HepG2 (cell line): Measurements from ENCODE around the gene OGFR. TPM values are rescaled to one million over a fixed set of nuclear protein-coding genes. Genes with fewer than 3 reads are reported as not detected.

ENCODE experiments used
- ARID3A ChIP-seq: IDR thresholded peaks from 2 replicates; pipeline ENCODE4 v1.6.1; 2012; ENCODE audit warnings: low read depth, low read length, improper control_type of control experiment
- ATF2 ChIP-seq: sonication (generic); formaldehyde crosslinking; IDR thresholded peaks from 2 replicates; pipeline ENCODE4 v1.4.0; 2020; ENCODE audit warnings: missing genetic modification reagents
- ETS1 ChIP-seq: sonication (generic); formaldehyde crosslinking; IDR thresholded peaks from 2 replicates; pipeline ENCODE4 v1.4.0; 2020; ENCODE audit warnings: missing genetic modification reagents
- GATAD2A ChIP-seq: IDR thresholded peaks from 2 replicates; pipeline ENCODE4 v1.6.1; 2016
- HNF1B ChIP-seq: sonication (generic); formaldehyde crosslinking; IDR thresholded peaks from 2 replicates; pipeline ENCODE4 v1.5.1; 2020; ENCODE audit warnings: mild to moderate bottlenecking, moderate library complexity, missing genetic modification reagents
- HNRNPUL1 ChIP-seq: fragments of 200-400 bp; formaldehyde crosslinking; IDR thresholded peaks from 2 replicates; pipeline ENCODE4 v1.6.1; 2017; ENCODE audit warnings: low read depth, mild to moderate bottlenecking, low read length, moderate library complexity
- HOXA7 ChIP-seq: sonication (generic); formaldehyde crosslinking; IDR thresholded peaks from 2 replicates; pipeline ENCODE4 v1.8.1; 2022; ENCODE audit warnings: mild to moderate bottlenecking, missing genetic modification reagents, moderate library complexity
- IRF9 ChIP-seq: sonication (generic); formaldehyde crosslinking; IDR thresholded peaks from 2 replicates; pipeline ENCODE4 v1.8.0; 2022; ENCODE audit warnings: missing genetic modification reagents, mild to moderate bottlenecking, borderline replicate concordance
- KLF12 ChIP-seq: sonication (generic); formaldehyde crosslinking; IDR thresholded peaks from 2 replicates; pipeline ENCODE4 v1.4.0; 2020; ENCODE audit warnings: missing genetic modification reagents, borderline replicate concordance
- KMT2A ChIP-seq: sonication (generic); formaldehyde crosslinking; IDR thresholded peaks from 2 replicates; pipeline ENCODE4 v1.4.0; 2020; ENCODE audit warnings: missing genetic modification reagents
- NFKB2 ChIP-seq: sonication (generic); formaldehyde crosslinking; IDR thresholded peaks from 2 replicates; pipeline ENCODE4 v1.4.0; 2020; ENCODE audit warnings: missing genetic modification reagents, borderline replicate concordance
- PAWR ChIP-seq: sonication (generic); formaldehyde crosslinking; IDR thresholded peaks from 2 replicates; pipeline ENCODE4 v1.4.0; 2020; ENCODE audit warnings: missing genetic modification reagents, mild to moderate bottlenecking, borderline replicate concordance
- SKIL ChIP-seq: sonication (generic); formaldehyde crosslinking; IDR thresholded peaks from 2 replicates; pipeline ENCODE4 v1.8.0; 2022; ENCODE audit warnings: missing genetic modification reagents, mild to moderate bottlenecking, moderate library complexity, borderline replicate concordance
- SOX6 ChIP-seq, 2 experiments: fragments of 450-650 bp in 1 of 2; sonication (generic) in 1 of 2; formaldehyde crosslinking in 1 of 2; IDR thresholded peaks; 2 replicates each; pipeline versions ENCODE4 v1.4.0 to v1.6.1; 2017 to 2020; ENCODE audit warnings: antibody characterized with exemption in 1 of 2, mild to moderate bottlenecking in 1 of 2, missing genetic modification reagents in 1 of 2
- ZNF362 ChIP-seq: sonication (generic); formaldehyde crosslinking; IDR thresholded peaks from 2 replicates; pipeline ENCODE4 v1.4.0; 2020; ENCODE audit warnings: missing genetic modification reagents, mild to moderate bottlenecking, borderline replicate concordance
- ZNF749 ChIP-seq: sonication (generic); formaldehyde crosslinking; IDR thresholded peaks from 2 replicates; pipeline ENCODE4 v1.8.0; 2022; ENCODE audit warnings: mild to moderate bottlenecking, missing genetic modification reagents, moderate library complexity, borderline replicate concordance
- polyA plus RNA-seq, 8 experiments: library from polyadenylated mRNA; depleted of rRNA in 3 of 8; stranded (reverse) in 7 of 8; unstranded in 1 of 8; fragments of >200 nt; fragmentation: Illumina TruSeq in 4 of 8; extraction: Trizol in 4 of 8; gene quantifications; 2 replicates each; pipeline versions ENCODE4 v1.2.1 to v1.2.3, GENCODE V29; 2011 to 2016; ENCODE audit warnings: low read depth in 4 of 8, missing spikeins in 1 of 8, mixed read lengths in 1 of 8; ENCODE audit not compliant: insufficient read depth in 1 of 8
- total RNA-seq, 5 experiments: library from RNA; depleted of rRNA; stranded (reverse); fragments of >200 nt; fragmentation: Illumina TruSeq; extraction: Trizol; gene quantifications; 2 replicates each; pipeline ENCODE4 v1.2.3, GENCODE V29; 2016; ENCODE audit warnings: low read depth in 1 of 5

Gene OGFR
- total and polyA plus RNA-seq, 2 of the 13 experiments (the other 11 are each of a cell fraction or from before 2014, with no cell fraction given): 47.7 to 81.8 TPM

GRCh38 chr20:62795023-62795761, 9.4 kb upstream of the OGFR start (continued):
- TF ChIP-seq HNF1B (CRISPR knock-in tag) (0 out of 2 replicates have a peak, but pooled peaks have one; percentile 45), PAWR (peak; percentile 23; the same call in 1 of the 2 replicates), NFKB2 (CRISPR knock-in tag) (peak; percentile 94; the same call in 1 of the 2 replicates), KLF12 (CRISPR knock-in tag) (0 out of 2 replicates have a peak, but pooled peaks have one; percentile 64), HOXA7 (CRISPR knock-in tag) (no peak), ATF2 (CRISPR knock-in tag) (no peak; the same call in none of the 2 replicates), SOX6 (IDR thresholded peaks at IDR 0.05) (no peak), SOX6 (CRISPR knock-in tag; IDR thresholded peaks at IDR 0.05) (no peak), SKIL (0 out of 2 replicates have a peak, but pooled peaks have one; percentile 15), IRF9 (peak; percentile 95), HNRNPUL1 (no peak), ETS1 (CRISPR knock-in tag) (no peak), ZNF749 (CRISPR knock-in tag) (no peak), ARID3A (no peak), GATAD2A (CRISPR knock-in tag) (no peak), KMT2A (CRISPR knock-in tag) (no peak; the same call in 1 of the 2 replicates), ZNF362 (peak; percentile 77)
